Mucosa of descending colon (tissue), 3 donors: ENCODE measurements around the gene RABEPK. TPM values are rescaled to one million over a fixed set of nuclear protein-coding genes. Genes with fewer than 3 reads are reported as not detected.
"Not testable (repeated sequence)": the region's sequence is repeated elsewhere in the genome, so short reads cannot be mapped to it uniquely, and the experiment has no call there.

ENCODE experiments used
- ATAC-seq: fragments of 200-7000 bp; cut with Tn5 transposase; one replicate; pipeline ENCODE4 v1.9.1; 2020; ENCODE audit warnings: mild to moderate bottlenecking, moderate library complexity
- DNase-seq, 3 donors: peaks; one replicate each; pipeline ENCODE4 v3.0.0-alpha.2; 2020
- H3K36me3 ChIP-seq: fragments of 200-600 bp; one replicate; pipeline ENCODE4 v1.8.0; 2021; ENCODE audit warnings: low read depth, mild to moderate bottlenecking
- H3K4me1 ChIP-seq: fragments of 200-600 bp; one replicate; pipeline ENCODE4 v1.8.0; 2021; ENCODE audit warnings: low read depth, mild to moderate bottlenecking
- H3K4me3 ChIP-seq: fragments of 200-600 bp; one replicate; pipeline ENCODE4 v1.8.0; 2021; ENCODE audit warnings: mild to moderate bottlenecking
- H3K9me3 ChIP-seq: fragments of 200-600 bp; one replicate; pipeline ENCODE4 v1.8.0; 2021; ENCODE audit warnings: mild to moderate bottlenecking
- intact Hi-C, 2 donors: fragments of 100-400 bp; cut with DNase I in 1 of 2; cut with micrococcal nuclease in 1 of 2; formaldehyde crosslinking; loops; one replicate each; pipeline versions ENCODE4 v1.11.0 to v1.11.1; 2022; cut with DNase I, micrococcal nuclease
- total RNA-seq, 3 donors: library from RNA; stranded (reverse); fragmentation: NEBNext Ultra II Directional in 2 of 3; extraction: Animal tissue kit (Norgen Biotek cat#: 25700) in 2 of 3; gene quantifications; one replicate each; pipeline versions ENCODE4 v1.2.1 to v1.2.4, GENCODE V29; 2021 to 2023
- TF ChIP-seq, protein P1 (sequence below): fragments of 200-600 bp; IDR thresholded peaks from one replicate; pipeline ENCODE4 v1.8.0; 2022; ENCODE audit warnings: antibody characterized with exemption, mild to moderate bottlenecking
- donor health status: DM: no; HTN: no; CAD: no; lungs with moderate emphysema.
- donor health status: DM: no; HTN: no; CAD: no.
- donor health status: DM: no; HTN: yes; CAD: no.

Gene RABEPK
- total RNA-seq, 3 donors from 2014 or later, result 11.6 to 12.9 (median 12.1) TPM

DNA sequence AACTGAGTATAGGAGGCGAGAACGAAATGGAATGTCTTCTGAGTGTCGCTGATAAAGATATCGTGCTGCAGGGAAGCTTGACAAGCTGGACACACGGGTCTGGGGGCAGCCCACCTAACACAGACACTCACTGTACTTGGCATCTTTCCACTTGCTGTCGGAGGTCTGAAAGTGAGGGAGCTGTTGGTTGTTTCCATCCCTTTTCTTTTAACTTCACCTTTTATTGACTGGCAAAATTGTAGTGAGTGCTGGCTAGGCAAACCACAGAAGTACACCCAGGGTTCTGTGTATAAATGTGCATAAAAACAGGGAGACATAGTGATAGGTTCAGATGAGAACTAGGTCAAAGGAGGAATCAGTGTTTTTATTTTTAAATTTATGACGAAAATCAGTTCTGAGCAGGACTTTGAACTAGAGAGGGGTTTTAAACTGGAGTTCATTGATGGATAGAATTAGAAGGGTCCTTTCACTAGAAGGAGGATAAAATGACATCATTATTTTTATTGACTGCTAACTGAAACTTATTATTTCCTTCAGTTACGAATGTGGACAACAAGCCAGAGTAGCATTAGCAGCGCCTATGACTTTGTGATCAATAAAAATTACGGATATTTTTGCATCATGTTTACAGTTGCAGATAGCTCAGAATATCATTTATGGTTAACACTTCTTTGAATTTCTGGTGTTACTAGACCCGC is 62.1 kb downstream of the RABEPK start:
- peak overlapping the region; percentile 98 for H3K4me3 ChIP-seq
- intact Hi-C loops, result no loop called here
- peaks cover 11% of the 10 kb centered on the region for H3K4me1 ChIP-seq
- ATAC-seq (no peak), DNase-seq (no peak)
- TF ChIP-seq, protein P1, sequence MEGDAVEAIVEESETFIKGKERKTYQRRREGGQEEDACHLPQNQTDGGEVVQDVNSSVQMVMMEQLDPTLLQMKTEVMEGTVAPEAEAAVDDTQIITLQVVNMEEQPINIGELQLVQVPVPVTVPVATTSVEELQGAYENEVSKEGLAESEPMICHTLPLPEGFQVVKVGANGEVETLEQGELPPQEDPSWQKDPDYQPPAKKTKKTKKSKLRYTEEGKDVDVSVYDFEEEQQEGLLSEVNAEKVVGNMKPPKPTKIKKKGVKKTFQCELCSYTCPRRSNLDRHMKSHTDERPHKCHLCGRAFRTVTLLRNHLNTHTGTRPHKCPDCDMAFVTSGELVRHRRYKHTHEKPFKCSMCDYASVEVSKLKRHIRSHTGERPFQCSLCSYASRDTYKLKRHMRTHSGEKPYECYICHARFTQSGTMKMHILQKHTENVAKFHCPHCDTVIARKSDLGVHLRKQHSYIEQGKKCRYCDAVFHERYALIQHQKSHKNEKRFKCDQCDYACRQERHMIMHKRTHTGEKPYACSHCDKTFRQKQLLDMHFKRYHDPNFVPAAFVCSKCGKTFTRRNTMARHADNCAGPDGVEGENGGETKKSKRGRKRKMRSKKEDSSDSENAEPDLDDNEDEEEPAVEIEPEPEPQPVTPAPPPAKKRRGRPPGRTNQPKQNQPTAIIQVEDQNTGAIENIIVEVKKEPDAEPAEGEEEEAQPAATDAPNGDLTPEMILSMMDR, result no peak
- H3K9me3 ChIP-seq, result no peaks in the 10 kb centered on the region
- no peaks in the 10 kb centered on the region for H3K36me3 ChIP-seq

DNA sequence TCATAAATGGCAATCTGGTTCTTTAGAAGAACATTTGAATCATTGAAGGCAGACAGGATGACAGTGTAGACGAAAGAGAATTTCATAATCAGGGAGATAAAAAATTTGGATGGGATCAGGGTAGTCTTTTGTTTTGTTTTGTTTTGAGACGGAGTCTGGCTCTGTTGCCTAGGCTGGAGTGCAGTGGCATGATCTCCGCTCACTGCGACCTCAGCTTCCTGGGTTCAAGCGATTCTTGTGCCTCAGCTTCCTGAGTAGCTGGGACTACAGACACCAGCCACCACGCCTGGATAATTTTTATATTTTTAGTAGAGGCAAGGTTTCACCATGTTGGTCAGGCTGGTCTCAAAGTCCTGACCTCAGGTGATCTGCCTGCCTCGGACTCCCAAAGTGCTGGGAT is 63.7 kb downstream of the RABEPK start:
- H3K36me3 ChIP-seq, H3K4me3 ChIP-seq, intact Hi-C loops, DNase-seq, H3K9me3 ChIP-seq, ATAC-seq: not testable (repeated sequence)
- H3K4me1 ChIP-seq, result peaks cover 11% of the 10 kb centered on the region

DNA sequence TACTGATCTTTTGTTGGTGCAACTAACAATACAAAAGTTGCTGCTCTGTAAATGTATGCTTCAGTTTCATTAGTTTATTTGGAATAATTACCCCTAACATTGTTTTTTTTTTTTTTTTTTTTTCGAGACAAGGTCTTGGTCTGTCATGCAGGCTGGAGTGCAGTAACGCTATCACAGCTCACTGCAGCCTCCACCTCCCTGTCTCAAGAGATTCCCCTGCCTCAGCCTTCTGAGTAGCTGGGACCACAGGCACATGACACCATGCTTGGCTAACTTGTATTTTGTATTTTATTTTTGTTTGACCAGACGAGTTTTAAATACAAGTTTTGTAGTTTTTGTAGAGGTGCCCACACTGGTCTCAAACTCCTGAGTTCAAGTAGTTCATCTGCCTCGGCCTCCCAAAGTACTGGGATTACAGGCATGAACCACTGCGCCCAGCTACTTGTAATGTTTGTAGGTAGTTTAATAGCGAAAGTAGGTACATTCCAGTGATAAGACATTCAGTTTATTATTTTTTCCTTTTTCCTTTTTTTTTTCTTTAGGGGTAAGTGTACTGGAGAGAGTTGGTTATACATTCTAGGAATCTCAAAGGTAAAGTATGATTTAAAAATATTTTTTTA is 68.2 kb downstream of the RABEPK start:
- no peak for ATAC-seq
- H3K36me3 ChIP-seq, result no peaks in the 10 kb centered on the region
- H3K9me3 ChIP-seq, result no peaks in the 10 kb centered on the region
- no peak overlapping the region for H3K4me3 ChIP-seq
- no peak for DNase-seq
- intact Hi-C loops, result no loop called here
- TF ChIP-seq, protein P1, result no peak
- H3K4me1 ChIP-seq, result peaks cover 19% of the 10 kb centered on the region

DNA sequence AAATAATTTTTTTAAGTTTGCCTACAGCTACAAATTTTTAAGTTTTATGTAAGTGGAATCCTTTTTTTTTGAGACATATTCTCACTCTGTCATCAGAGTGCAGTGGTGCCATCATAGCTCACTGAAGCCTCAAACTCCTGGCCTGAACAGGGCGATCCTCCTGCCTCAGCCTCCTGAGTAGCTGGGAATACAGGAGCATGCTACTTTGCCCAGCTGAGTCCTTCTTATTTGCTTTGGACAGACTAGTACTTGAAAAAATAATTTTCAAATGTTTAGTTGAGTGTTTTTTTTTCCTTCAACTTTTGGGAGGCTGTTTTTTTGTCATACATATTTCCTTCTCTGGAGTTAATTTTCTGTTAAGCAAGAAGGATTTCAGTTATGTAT is 68.7 kb downstream of the RABEPK start:
- Histone ChIP-seq H3K4me1 (peaks cover 19% of the 10 kb centered on the region), H3K4me3 (no peak overlapping the region), H3K9me3 (no peaks in the 10 kb centered on the region), H3K36me3 (no peaks in the 10 kb centered on the region)
- DNase-seq, result no peak
- ATAC-seq, result no peak
- TF ChIP-seq, protein P1, result no peak
- intact Hi-C loops, result no loop called here

DNA sequence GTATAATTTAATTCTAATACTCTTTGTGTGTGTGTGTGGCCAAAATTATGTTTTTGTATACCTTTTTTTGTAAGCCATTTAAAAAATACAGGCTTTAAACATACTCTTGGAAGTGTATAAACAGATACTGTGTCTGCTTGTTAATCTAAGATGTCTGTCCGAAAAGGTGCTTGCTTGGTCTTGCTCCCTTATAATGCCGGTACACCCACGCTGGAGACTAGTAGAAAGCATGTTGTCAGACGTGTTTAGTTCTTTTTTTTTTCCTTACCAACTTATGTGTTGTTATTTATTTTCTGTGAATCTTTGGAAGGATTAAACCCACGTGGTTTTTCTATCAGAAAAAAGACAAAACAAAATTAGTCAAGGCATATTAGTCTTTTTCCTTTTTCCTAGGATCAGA is 70.7 kb downstream of the RABEPK start:
- TF ChIP-seq, protein P1, result no peak
- intact Hi-C loops, result no loop called here
- H3K36me3 ChIP-seq, result no peaks in the 10 kb centered on the region
- H3K4me3 ChIP-seq, result no peak overlapping the region
- H3K9me3 ChIP-seq, result no peaks in the 10 kb centered on the region
- ATAC-seq, result no peak
- DNase-seq, result no peak
- H3K4me1 ChIP-seq, result peaks cover 19% of the 10 kb centered on the region

DNA sequence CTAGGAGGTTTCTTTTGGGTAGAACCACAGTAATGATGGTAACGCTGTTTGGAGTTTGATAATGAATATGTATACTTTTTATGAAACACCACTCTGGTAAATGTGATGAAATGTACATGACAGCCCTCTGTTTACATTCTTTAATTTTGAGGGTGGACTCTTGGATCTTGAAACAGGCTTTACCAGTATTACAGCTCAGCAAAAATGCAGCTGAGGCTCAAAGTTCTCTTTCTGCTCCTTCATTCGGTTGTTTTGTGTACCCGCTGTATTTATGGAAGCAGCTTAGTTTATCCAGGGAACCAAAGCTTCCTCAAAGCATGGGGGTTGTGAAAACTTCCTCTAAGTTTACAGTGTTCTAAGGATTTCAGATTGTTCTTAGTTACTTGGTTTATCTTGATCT is 72.4 kb downstream of the RABEPK start:
- TF ChIP-seq, protein P1, result no peak
- intact Hi-C loops, result no loop called here
- H3K4me1 ChIP-seq, result peaks cover 19% of the 10 kb centered on the region
- H3K9me3 ChIP-seq, result no peaks in the 10 kb centered on the region
- DNase-seq, result peak in 1 of 3 donors; percentile 48
- H3K36me3 ChIP-seq, result no peaks in the 10 kb centered on the region
- no peak overlapping the region for H3K4me3 ChIP-seq
- ATAC-seq, result peak; percentile 97
